Ovary (tissue), 9 donors: ENCODE data around the gene COASY. TPM values are rescaled to one million over a fixed set of nuclear protein-coding genes. Genes with fewer than 3 reads are reported as not detected.

Experiments used
- DNase-seq, 5 donors: peaks; one replicate each; pipeline ENCODE4 v3.0.0-alpha.2; 2019 to 2020
- H3K27ac ChIP-seq, 2 donors: fragments of 200-600 bp; one replicate each; pipeline versions ENCODE4 v1.5.1 to v1.8.0; 2019 to 2022
- H3K27me3 ChIP-seq: fragments of 200-600 bp; one replicate; pipeline ENCODE4 v1.8.0; 2022
- H3K36me3 ChIP-seq: fragments of 200-600 bp; sonication (generic); one replicate; pipeline ENCODE4 v1.5.1; 2019
- H3K4me1 ChIP-seq: one replicate; pipeline ENCODE4 v1.8.1; 2013; ENCODE audit warnings: mild to moderate bottlenecking, moderate library complexity; ENCODE audit not compliant: insufficient read depth
- H3K4me3 ChIP-seq: fragments of 200-600 bp; sonication (generic); one replicate; pipeline ENCODE4 v1.5.1; 2017
- H3K9me3 ChIP-seq, 2 donors: fragments of 200-600 bp in 1 of 2; sonication (generic) in 1 of 2; one replicate each; pipeline versions ENCODE4 v1.5.1 to v1.8.1; 2013 to 2019; ENCODE audit warnings: mild to moderate bottlenecking in 1 of 2, moderate library complexity in 1 of 2
- CTCF ChIP-seq, 3 donors: fragments of 450-650 bp in 2 of 3; fragments of 200-600 bp in 1 of 3; IDR thresholded peaks; one replicate each; pipeline versions ENCODE4 v1.5.1 to v1.8.0; 2016 to 2022; ENCODE audit warnings: antibody characterized with exemption in 3 of 3, mild to moderate bottlenecking in 1 of 3
- EP300 ChIP-seq: sonication (generic); formaldehyde crosslinking; IDR thresholded peaks from one replicate; pipeline ENCODE4 v1.6.1; 2017; ENCODE audit warnings: antibody characterized with exemption
- POLR2A ChIP-seq: fragments of 450-650 bp; IDR thresholded peaks from one replicate; pipeline ENCODE4 v1.6.1; 2017; ENCODE audit warnings: antibody characterized with exemption, mild to moderate bottlenecking, moderate library complexity
- WGBS, 3 donors: extraction: QIAGEN DNeasy Blood & Tissue Kit in 1 of 3; methylation state at CpG; one replicate each; pipeline versions ENCODE4 v1.1.5 to v1.1.7; 2013 to 2017; 5-methylcytosine and 5-hydroxymethylcytosine counted together
- intact Hi-C, 4 donors: fragments of 100-400 bp; cut with DNase I; formaldehyde crosslinking; loops; one replicate each; pipeline versions ENCODE4 v1.11.0 to v1.15.1; 2022 to 2023
- polyA plus RNA-seq, 2 donors: library from polyadenylated mRNA; stranded (reverse); fragments of 200-250 nt in 1 of 2; fragments of 350-450 nt in 1 of 2; fragmentation: Illumina TruSeq in 1 of 2; extraction: RNeasy Lipid Tissue Mini Kit (QIAGEN cat#74804) in 1 of 2; gene quantifications; one replicate each; pipeline ENCODE4 v1.2.3, GENCODE V29; 2013 to 2014
- total RNA-seq, 7 donors: library from RNA; depleted of rRNA in 2 of 7; stranded (reverse); fragments of >200 nt in 2 of 7; fragmentation: NEBNext Ultra II Directional in 3 of 7; extraction: Animal tissue kit (Norgen Biotek cat#: 25700) in 3 of 7; gene quantifications; one replicate each; pipeline versions ENCODE4 v1.1.0 to v1.2.4, GENCODE V29; 2016 to 2023
- donor health status: DM: no; HTN: no; CAD: no; lungs with moderate emphysema.
- donor health status: DM: no; HTN: no; CAD: no.
- donor health status: Bipolar disorder and iron deficiency.
- donor health status: DM: yes; HTN: yes; CAD: no.
- donor health status: DM: no; HTN: no; CAD: no.
- donor health status: DM: yes; HTN: yes; CAD: no.

Gene COASY
- total and polyA plus RNA-seq, 9 donors = 13.8 to 51.2 (median 40.8) TPM

GRCh38 chr17:42566215-42566882, 4.4 kb downstream of the COASY start:
- no peaks in the 10 kb centered on the region for H3K9me3 ChIP-seq
- intact Hi-C loops = no loop called here
- H3K4me3 ChIP-seq = peak overlapping the region; percentile 84
- 15 to 24% (median 23%) methylated on average over 24 to 28 of the region's 28 CpGs for WGBS, 3 donors
- no peaks in the 10 kb centered on the region for H3K27me3 ChIP-seq
- H3K4me1 ChIP-seq = peaks cover 19% of the 10 kb centered on the region
- TF ChIP-seq CTCF (IDR thresholded peaks at IDR 0.05) (no peak), EP300 (no peak), POLR2A (no peak)
- DNase-seq = no peak
- H3K27ac ChIP-seq = peak overlapping the region; percentile 65 to 80
- no peaks in the 10 kb centered on the region for H3K36me3 ChIP-seq

GRCh38 chr17:42566883-42567573, 5.1 kb downstream of the COASY start, which contains the start of gene MLX:
TSS of gene MLX (plus strand) at chr17:42567100. CDS start at chr17:42567125, 25 bp downstream.
- peak; percentile 95 to 98 (median 97) for DNase-seq
- H3K9me3 ChIP-seq = no peaks in the 10 kb centered on the region
- H3K36me3 ChIP-seq = no peaks in the 10 kb centered on the region
- no peaks in the 10 kb centered on the region for H3K27me3 ChIP-seq
- peaks cover 17% of the 10 kb centered on the region for H3K4me1 ChIP-seq
- peak; percentile 36 for TF ChIP-seq POLR2A
- no peak for TF ChIP-seq CTCF (IDR thresholded peaks at IDR 0.05)
- peak within 1 kb of the TSS; percentile 65 to 80 for H3K27ac ChIP-seq
- intact Hi-C loops = no loop called here
- whole genome bisulfite sequencing, 3 donors = 0 to 1% (median 0%) methylated on average over 32 to 72 of the region's 72 CpGs
- H3K4me3 ChIP-seq = peak within 1 kb of the TSS; percentile 84

GRCh38 chr17:42568341-42569111, 6.6 kb downstream of the COASY start:
- intact Hi-C loops = no loop called here
- Histone ChIP-seq H3K27ac (no peak overlapping the region), H3K4me3 (no peak overlapping the region), H3K36me3 (no peaks in the 10 kb centered on the region), H3K27me3 (no peaks in the 10 kb centered on the region), H3K4me1 (peaks cover 8% of the 10 kb centered on the region), H3K9me3 (no peaks in the 10 kb centered on the region)
- WGBS, 3 donors = 82 to 88% (median 83%) methylated on average over 14 of the region's 14 CpGs
- no peak for TF ChIP-seq CTCF (IDR thresholded peaks at IDR 0.05)
- no peak for TF ChIP-seq POLR2A
- TF ChIP-seq EP300 = no peak
- DNase-seq = peak in 1 of 5 donors; percentile 33

- no peak for TF ChIP-seq EP300
- no peak for TF ChIP-seq CTCF (IDR thresholded peaks at IDR 0.05)
- TF ChIP-seq POLR2A = no peak
- H3K36me3 ChIP-seq = no peaks in the 10 kb centered on the region
- peaks cover 2% of the 10 kb centered on the region for H3K4me1 ChIP-seq
- H3K4me3 ChIP-seq = no peak overlapping the region
- no peak overlapping the region for H3K27ac ChIP-seq
- WGBS, 3 donors = 54 to 62% (median 55%) methylated on average over 12 of the region's 12 CpGs
- DNase-seq = peak in 1 of 5 donors; percentile 21
- H3K9me3 ChIP-seq = no peaks in the 10 kb centered on the region
- intact Hi-C loops = no loop called here
- H3K27me3 ChIP-seq = no peaks in the 10 kb centered on the region
Measured at GRCh38 chr17:42571435-42572225, 9.7 kb downstream of the COASY start.
